HEK293T (cell line): ENCODE measurements around the gene ADCY6.

Experiments
- CTBP1 ChIP-seq: fragments of 450-650 bp; IDR thresholded peaks from 2 replicates; pipeline ENCODE4 v1.6.1; 2016; ENCODE audit warnings: borderline replicate concordance
- FOXM1 ChIP-seq: fragments of 450-650 bp; IDR thresholded peaks from 2 replicates; pipeline ENCODE4 v1.6.1; 2017; ENCODE audit warnings: mild to moderate bottlenecking, borderline replicate concordance
- HDGF ChIP-seq: fragments of 450-650 bp; IDR thresholded peaks from 2 replicates; pipeline ENCODE4 v1.6.1; 2017; ENCODE audit warnings: antibody characterized with exemption, borderline replicate concordance
- LEF1 ChIP-seq: fragments of 450-650 bp; IDR thresholded peaks from 2 replicates; pipeline ENCODE4 v1.6.1; 2017; ENCODE audit warnings: mild to moderate bottlenecking, borderline replicate concordance
- NFRKB ChIP-seq: fragments of 450-650 bp; IDR thresholded peaks from 2 replicates; pipeline ENCODE4 v1.6.1; 2016; ENCODE audit warnings: mild to moderate bottlenecking, moderate library complexity

DNA sequence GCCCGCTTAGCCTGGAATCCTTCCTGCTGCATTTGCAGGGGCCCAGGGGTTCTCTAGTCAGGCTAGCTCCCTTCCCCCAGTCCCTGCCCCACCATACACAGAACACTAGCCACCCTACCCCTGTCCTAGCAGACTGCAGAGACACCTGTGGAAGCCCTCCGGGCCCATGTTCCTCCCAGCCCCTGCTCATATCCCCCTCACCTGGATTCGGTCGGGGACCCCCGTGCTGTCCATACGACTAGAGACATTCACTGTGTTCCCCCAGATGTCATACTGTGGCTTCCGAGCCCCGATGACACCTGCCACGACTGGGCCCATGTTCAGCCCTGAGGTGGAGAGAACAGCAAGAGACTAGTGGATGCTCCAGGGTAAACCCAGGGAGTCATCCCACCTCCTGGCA lies 20.2 kb downstream of the ADCY6 start:
- TF ChIP-seq HDGF: no peak
- TF ChIP-seq NFRKB: no peak
- no peak for TF ChIP-seq FOXM1
- TF ChIP-seq LEF1: no peak
- TF ChIP-seq CTBP1: no peak
